ENCODE data around the gene PKD1L1. TPM values are rescaled to one million over a fixed set of nuclear protein-coding genes. Genes with fewer than 3 reads are reported as not detected.

Gene PKD1L1
- total and polyA plus RNA-seq, 2 donors (not counting 1 experiment from before 2014, with no cell fraction given) = 0.59 to 0.70 TPM

DNA sequence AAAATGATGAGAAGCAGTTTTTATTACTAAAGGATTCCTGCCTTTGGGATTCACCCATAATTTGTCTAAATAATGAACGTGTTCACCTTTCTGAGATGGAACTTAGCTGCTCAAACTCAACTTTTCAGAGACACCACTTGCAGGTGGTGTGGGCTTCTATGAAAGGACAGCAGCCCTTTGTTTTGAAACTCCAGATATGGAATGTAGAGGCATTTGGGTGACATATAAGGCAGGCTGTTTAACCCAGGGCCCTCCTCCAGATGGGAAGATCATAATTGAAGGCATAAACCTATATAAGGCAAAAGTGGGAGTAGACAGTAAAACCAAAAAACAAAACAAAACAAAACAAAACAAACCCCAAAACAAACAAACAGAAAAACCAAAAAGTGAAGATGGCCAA lies 43.0 kb upstream of the PKD1L1 start:
- CTCF ChIA-PET = interaction anchor here (0.6 to 4.7 kb wide), 24 partner anchors 9 to 725 kb away, joined by 3 to 229 read pairs (median 6); partner anchors contain the start of genes HUS1 and UPP1
- H3K27ac ChIP-seq (ENCODE audit: low read length in 2 of 2) = peak overlapping the region; percentile 60 to 82
- peak overlapping the region; percentile 80 for H3K9ac ChIP-seq (ENCODE audit: low read length)
- H3K4me3 ChIP-seq (ENCODE audit: control extremely low read depth in 1 of 5, extremely low read depth in 1 of 5, insufficient read depth in 1 of 5, low read depth in 2 of 5, low read length in 4 of 5) = peak overlapping the region in 2 of 5 experiments; percentile 67 to 86
- no CpG with 5 or more reads among the region's 1 CpG for WGBS (ENCODE audit: insufficient coverage)
- H3K36me3 ChIP-seq (replicated peaks in 1 of 2; ENCODE audit: control extremely low read depth in 1 of 2, control insufficient read depth in 1 of 2, extremely low read depth in 1 of 2, insufficient read depth in 2 of 2, low read length in 1 of 2) = no peaks in the 10 kb centered on the region
- TF ChIP-seq, protein P1, sequence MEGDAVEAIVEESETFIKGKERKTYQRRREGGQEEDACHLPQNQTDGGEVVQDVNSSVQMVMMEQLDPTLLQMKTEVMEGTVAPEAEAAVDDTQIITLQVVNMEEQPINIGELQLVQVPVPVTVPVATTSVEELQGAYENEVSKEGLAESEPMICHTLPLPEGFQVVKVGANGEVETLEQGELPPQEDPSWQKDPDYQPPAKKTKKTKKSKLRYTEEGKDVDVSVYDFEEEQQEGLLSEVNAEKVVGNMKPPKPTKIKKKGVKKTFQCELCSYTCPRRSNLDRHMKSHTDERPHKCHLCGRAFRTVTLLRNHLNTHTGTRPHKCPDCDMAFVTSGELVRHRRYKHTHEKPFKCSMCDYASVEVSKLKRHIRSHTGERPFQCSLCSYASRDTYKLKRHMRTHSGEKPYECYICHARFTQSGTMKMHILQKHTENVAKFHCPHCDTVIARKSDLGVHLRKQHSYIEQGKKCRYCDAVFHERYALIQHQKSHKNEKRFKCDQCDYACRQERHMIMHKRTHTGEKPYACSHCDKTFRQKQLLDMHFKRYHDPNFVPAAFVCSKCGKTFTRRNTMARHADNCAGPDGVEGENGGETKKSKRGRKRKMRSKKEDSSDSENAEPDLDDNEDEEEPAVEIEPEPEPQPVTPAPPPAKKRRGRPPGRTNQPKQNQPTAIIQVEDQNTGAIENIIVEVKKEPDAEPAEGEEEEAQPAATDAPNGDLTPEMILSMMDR (IDR thresholded peaks at IDR 0.05) = no peak
- TF ChIP-seq EZH2 (IDR thresholded peaks at IDR 0.05; ENCODE audit: borderline replicate concordance, insufficient read depth, low read depth, low read length, poor library complexity, severe bottlenecking) = no peak
- H4K20me1 ChIP-seq (ENCODE audit: control insufficient read depth, insufficient read depth, low read length, poor library complexity, severe bottlenecking) = no peaks in the 10 kb centered on the region
- Mint-ChIP-seq H3K27ac (peak overlapping the region; percentile 88), H3K4me1 (peaks cover 12% of the 10 kb centered on the region), H3K27me3 (no peaks in the 10 kb centered on the region), H3K9me3 (ENCODE audit: insufficient read depth) (no peaks in the 10 kb centered on the region), H3K4me3 (peak overlapping the region; percentile 96)
- intact Hi-C loops (cut with micrococcal nuclease) = loop anchor here (1.0 kb wide), 5 partner anchors 12 to 119 kb away; partner anchors contain the start of genes C7orf57 and HUS1
- ATAC-seq (ENCODE audit: low read depth) = no peak
- peak overlapping the region; percentile 99 for H2AFZ ChIP-seq (ENCODE audit: insufficient read depth, low read depth, low read length, poor library complexity, severe bottlenecking)
- no peak for DNase-seq
- POLR2A ChIA-PET = interaction anchor here (0.5 to 1.3 kb wide), 6 partner anchors 9 to 128 kb away, joined by 3 to 6 read pairs (median 5); partner anchors contain the start of gene UPP1
- no peaks in the 10 kb centered on the region for H3K9me3 ChIP-seq (ENCODE audit: control extremely low read depth in 1 of 3, control insufficient read depth in 2 of 3, insufficient read depth in 1 of 3, low read length in 2 of 3)
- H3K27me3 ChIP-seq (replicated peaks in 1 of 4; ENCODE audit: control extremely low read depth in 1 of 4, control insufficient read depth in 3 of 4, insufficient read depth in 4 of 4, low read length in 3 of 4) = no peaks in the 10 kb centered on the region
- peak overlapping the region; percentile 81 for H3K4me2 ChIP-seq (replicated peaks; ENCODE audit: low read depth, low read length, poor library complexity, severe bottlenecking)
- H3K79me2 ChIP-seq (ENCODE audit: control insufficient read depth, insufficient read depth, low read length) = no peaks in the 10 kb centered on the region
- H3K4me1 ChIP-seq (ENCODE audit: control insufficient read depth in 2 of 2, insufficient read depth in 2 of 2, low read length in 2 of 2) = peaks cover 9 to 12% of the 10 kb centered on the region in 2 donors

DNA sequence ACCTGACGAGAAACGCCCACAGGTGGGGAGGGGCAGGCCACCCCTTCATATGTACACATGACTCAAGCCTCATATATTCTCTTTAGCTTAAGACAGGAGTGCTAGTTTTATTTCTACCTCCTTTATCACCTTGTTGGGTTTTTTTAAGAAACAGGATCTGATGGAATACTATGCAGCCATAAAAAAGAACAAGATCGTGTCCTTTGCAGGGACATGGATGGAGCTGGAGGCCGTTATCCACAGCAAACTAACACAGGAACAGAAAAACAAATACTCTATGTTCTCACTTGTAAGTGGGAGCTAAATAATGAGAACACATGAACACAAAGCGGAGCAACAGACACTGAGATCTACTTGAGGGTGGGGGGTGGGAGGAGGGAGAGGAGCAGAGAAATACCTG lies 42.3 kb upstream of the PKD1L1 start:
- no peak overlapping the region for H3K27ac Mint-ChIP-seq
- no peaks in the 10 kb centered on the region for H3K27me3 Mint-ChIP-seq
- no peak for ATAC-seq (ENCODE audit: low read depth)
- TF ChIP-seq EZH2 (IDR thresholded peaks at IDR 0.05; ENCODE audit: borderline replicate concordance, insufficient read depth, low read depth, low read length, poor library complexity, severe bottlenecking) = no peak
- TF ChIP-seq, protein P1 (IDR thresholded peaks at IDR 0.05) = no peak
- H3K9me3 Mint-ChIP-seq (ENCODE audit: insufficient read depth) = no peaks in the 10 kb centered on the region
- WGBS (ENCODE audit: insufficient coverage) = no CpG with 5 or more reads among the region's 5 CpGs
- CTCF ChIA-PET = interaction anchor here (0.6 to 4.7 kb wide), 13 partner anchors 10 to 724 kb away, joined by 3 to 229 read pairs (median 6); partner anchors contain the start of genes HUS1 and UPP1
- Histone ChIP-seq H3K27me3 (replicated peaks in 1 of 4; ENCODE audit: control extremely low read depth in 1 of 4, control insufficient read depth in 3 of 4, insufficient read depth in 4 of 4, low read length in 3 of 4) (no peaks in the 10 kb centered on the region), H4K20me1 (ENCODE audit: control insufficient read depth, insufficient read depth, low read length, poor library complexity, severe bottlenecking) (no peaks in the 10 kb centered on the region), H3K4me2 (replicated peaks; ENCODE audit: low read depth, low read length, poor library complexity, severe bottlenecking) (no peak overlapping the region), H3K4me1 (ENCODE audit: control insufficient read depth in 2 of 2, insufficient read depth in 2 of 2, low read length in 2 of 2) (peaks cover 9 to 12% of the 10 kb centered on the region in 2 donors), H3K79me2 (ENCODE audit: control insufficient read depth, insufficient read depth, low read length) (no peaks in the 10 kb centered on the region), H3K27ac (ENCODE audit: low read length in 2 of 2) (no peak overlapping the region), H3K4me3 (ENCODE audit: control extremely low read depth in 1 of 5, extremely low read depth in 1 of 5, insufficient read depth in 1 of 5, low read depth in 2 of 5, low read length in 4 of 5) (no peak overlapping the region), H2AFZ (ENCODE audit: insufficient read depth, low read depth, low read length, poor library complexity, severe bottlenecking) (no peak overlapping the region), H3K9me3 (ENCODE audit: control extremely low read depth in 1 of 3, control insufficient read depth in 2 of 3, insufficient read depth in 1 of 3, low read length in 2 of 3) (no peaks in the 10 kb centered on the region), H3K36me3 (replicated peaks in 1 of 2; ENCODE audit: control extremely low read depth in 1 of 2, control insufficient read depth in 1 of 2, extremely low read depth in 1 of 2, insufficient read depth in 2 of 2, low read length in 1 of 2) (no peaks in the 10 kb centered on the region), H3K9ac (ENCODE audit: low read length) (no peak overlapping the region)
- peaks cover 12% of the 10 kb centered on the region for H3K4me1 Mint-ChIP-seq
- DNase-seq = no peak
- no peak overlapping the region for H3K4me3 Mint-ChIP-seq
- intact Hi-C loops (cut with micrococcal nuclease) = no loop called here
- POLR2A ChIA-PET = no interaction called here

Data from B cell (primary cell).